Femur (tissue), 1 donor: ENCODE data around the gene RBM6.
A peak's percentile ranks its signal among the peaks of the same experiment; 100 is the strongest.

Experiments used
- DNase-seq: peaks from one replicate; pipeline ENCODE4 v3.0.0-alpha.2; 2017

RBM6 gene

DNA sequence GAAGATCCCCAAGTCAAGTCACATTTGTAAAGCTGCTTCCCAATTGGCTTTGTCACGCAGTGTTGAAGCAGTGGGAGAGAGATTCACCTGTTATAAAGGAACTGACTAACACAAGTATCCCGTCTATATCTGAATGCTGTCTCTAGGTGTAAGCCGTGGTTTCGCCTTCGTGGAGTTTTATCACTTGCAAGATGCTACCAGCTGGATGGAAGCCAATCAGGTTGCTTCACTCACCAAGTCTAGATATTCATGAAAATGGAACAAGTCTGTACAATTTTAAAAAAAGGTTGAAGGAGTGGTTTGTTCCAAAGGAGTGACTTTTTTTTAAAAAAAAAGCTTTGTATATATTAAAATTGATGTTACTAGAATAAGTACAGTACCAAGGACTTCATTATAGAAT, 160.4 kb downstream of the RBM6 start:
- no peak for DNase-seq

DNA sequence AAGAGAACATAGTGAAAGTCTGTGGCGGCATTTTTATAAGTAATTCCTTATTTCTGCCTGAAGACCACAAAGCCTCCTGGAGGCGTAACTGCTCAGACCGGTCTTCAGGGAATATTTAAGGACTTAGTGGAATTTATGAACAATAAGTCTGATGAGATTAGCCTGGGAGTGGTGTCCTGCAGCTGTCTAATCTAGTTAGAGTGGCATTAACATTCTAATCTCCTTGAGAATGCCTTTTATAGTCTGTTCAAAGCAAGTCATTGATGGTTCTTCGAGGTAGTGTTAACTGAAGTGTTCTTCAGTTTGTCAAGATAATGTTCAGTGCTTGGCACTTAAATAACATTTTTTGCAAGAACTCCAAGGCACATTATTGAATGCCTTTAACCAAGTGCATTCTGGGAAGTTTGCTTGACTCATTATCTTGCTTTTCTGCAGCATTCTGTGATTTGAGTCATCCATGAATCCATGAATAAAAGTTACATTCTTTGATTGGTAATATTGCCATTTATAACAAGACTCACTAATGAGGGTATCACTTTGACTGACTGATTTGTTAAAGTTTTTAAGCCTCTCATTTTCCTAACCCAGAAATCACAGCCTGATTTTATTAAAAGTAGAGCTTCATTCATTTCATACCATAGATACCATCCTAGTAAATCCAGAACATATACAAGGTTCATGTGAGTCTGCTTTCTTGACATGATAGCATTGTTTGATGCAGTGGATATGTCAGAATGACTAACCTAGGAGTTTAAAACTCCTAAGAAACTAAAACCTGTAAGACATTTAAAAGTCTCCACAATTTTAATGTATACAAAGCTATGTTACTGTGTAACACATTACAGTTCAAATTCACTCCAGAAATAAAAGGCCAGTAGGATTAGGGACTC, 161.3 kb downstream of the RBM6 start:
- DNase-seq: no peak

DNA sequence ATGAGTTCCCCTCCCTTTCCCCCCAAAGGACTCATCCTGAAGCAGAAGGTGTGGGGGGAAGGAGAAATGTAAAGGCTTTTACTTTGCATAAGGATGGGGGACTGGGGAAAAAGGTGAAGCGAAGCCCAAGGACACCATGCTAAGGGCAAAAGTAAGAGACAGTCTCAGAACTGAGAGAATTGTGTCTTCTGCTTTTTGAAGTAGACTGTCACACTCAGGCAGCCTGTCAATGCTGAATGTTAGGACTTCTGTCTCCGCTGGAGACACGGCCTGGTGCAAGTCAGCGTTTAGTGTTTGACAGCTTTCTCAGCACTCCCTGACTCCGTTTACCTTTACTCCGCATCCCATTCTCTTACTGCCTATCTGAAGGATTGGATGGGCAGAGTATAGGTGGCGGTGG, 162.6 kb downstream of the RBM6 start:
- DNase-seq: no peak

DNA sequence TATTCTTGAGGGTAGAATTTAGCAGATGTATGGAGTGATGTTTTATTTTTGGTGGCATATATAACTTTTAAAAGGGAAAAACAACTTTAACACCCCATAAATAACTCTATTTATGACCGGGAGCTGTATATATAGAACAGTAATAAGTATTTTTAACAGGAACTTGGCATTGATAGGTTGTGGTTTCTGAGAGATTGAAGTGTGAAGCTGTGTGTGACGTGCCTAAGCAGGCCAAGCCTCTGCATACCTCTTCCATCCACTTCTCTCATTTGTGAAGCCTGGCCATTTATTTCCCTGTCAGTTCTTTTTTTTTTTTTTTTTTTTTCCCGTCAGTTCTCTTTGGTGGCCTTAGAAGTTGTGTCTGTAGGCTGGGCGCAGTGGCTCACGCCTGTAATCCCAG, 171.8 kb downstream of the RBM6 start:
- no peak for DNase-seq

- DNase-seq: no peak
These were observed 172.5 kb downstream of the RBM6 start for GRCh38 chr3:50112462-50112861.

DNA sequence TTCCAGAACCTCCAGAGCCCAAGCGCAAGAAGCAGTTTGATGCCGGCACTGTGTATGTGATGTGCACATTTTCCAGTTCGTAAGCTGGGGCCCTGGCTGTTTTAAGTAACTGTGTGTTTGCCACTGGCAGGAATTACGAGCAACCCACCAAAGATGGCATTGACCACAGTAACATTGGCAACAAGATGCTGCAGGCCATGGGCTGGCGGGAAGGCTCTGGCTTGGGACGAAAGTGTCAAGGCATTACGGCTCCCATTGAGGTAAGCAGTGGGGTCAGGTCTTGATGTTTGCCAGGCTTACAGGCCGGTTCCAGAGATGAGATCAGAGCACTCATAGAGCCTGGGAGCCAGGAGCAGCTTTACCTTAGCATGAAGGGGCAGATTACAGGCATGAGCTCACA, 177.2 kb downstream of the RBM6 start:
- no peak for DNase-seq

GRCh38 chr3:50118237-50118636, 178.3 kb downstream of the RBM6 start:
- no peak for DNase-seq

- no peak for DNase-seq
These were observed 179.8 kb downstream of the RBM6 start for GRCh38 chr3:50119786-50120185.

DNA sequence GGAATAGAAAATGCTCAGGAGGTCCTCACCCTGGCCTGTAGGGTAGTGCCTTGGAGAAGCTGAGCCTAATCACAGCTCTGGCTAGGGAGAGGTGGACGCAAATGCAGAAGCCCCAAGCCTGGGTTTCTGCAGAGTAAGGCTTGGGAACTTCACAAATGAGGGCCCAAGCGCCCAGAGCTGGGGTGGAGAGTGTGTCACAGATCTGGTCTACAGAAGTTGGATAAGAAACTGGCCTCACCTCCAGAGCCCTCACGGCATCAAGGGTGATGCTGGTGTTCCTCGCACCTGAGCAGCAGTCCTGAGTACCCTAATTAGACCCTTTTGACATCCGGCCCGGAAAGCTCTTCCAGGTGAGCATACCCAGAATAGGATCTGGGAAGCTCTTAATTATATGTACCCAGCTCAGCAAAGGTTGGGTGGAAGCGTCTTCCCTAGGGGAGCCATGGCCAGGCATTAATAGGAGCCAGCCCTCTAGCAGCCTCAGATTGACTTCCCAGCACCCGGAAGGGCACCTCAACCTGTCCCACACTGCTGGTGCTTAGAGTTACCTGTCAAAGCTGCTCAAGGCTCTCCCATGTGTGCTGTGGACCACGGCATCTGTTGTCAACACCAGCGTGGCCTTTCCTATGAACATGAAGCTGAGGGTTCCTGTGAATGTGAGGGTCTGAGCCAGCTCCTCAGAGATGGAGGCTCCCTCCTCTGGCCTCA, 180.6 kb downstream of the RBM6 start:
- DNase-seq: no peak

- peak; percentile 87 for DNase-seq
These were observed 181.4 kb downstream of the RBM6 start for GRCh38 chr3:50121072-50122032.

DNA sequence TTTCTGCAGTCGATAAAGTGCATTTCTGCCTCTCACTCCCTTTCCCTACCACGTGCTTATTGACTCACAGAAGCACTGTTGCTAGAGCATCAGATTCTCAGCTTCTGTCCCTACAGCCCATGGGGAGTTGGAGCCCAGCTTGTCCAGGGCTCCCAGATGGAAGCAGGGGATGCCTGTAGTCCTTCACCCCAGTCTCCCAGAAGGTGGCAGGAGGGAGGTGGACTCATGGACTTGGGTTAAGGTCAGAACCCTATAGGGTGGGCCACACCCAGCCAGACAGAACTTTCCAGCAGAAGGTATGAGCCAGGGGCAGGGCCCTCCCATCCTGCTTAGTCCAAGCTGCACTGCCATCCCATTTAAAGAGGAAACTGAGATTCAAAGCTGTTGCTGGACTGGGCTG, 182.1 kb downstream of the RBM6 start:
- no peak for DNase-seq

DNA sequence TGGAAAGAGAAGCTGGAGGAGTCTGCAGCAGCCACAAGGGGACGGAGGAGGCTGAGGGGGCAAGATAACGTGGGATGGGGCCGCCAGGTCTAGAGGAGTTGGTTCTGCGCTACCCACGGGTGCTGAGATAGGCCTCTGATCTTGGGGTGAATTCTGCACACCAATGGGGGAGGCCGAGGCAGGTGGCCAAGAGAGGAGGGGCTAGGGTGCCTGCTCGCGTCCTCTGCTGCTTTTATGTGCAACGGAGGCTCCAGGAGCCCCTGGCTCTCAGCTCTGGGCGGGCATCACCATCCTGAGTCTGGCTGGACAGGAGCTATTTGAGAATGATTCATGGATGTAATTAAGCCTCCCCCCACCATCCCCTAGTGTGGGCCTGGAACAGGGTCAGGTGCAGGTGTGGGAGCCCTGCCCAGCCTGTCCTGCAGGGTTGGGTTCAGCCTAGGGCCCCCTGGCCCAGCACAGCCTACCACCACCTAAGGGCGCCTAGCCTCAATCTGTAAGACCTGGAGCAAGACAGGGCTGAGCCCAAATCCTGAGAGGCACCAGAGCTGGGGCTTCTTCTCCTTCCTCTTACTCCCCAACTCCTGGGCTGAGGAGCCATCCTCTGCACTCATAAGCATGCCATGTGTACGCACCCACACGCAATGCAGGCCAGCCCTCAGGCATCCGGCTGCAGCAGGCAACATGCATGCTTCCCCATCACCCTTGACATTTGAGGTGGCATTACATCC, 182.9 kb downstream of the RBM6 start:
- no peak for DNase-seq

GRCh38 chr3:50123394-50124051, 183.6 kb downstream of the RBM6 start:
- DNase-seq: no peak

GRCh38 chr3:50124052-50124799, 184.3 kb downstream of the RBM6 start:
- DNase-seq: no peak

- peak; percentile 78 for DNase-seq
These were observed 184.8 kb downstream of the RBM6 start for GRCh38 chr3:50124800-50125178.

GRCh38 chr3:50125541-50126286, 185.8 kb downstream of the RBM6 start:
- no peak for DNase-seq

GRCh38 chr3:50126287-50127211, 186.6 kb downstream of the RBM6 start:
- DNase-seq: no peak
